SK-N-SH (cell line): Measurements from ENCODE around the gene EGFLAM.

Experiments
- CTCF ChIP-seq: fragments of 200-600 bp; sonication (generic); IDR thresholded peaks from 2 replicates; pipeline ENCODE4 v1.6.1; 2017; ENCODE audit warnings: antibody characterized with exemption, mild to moderate bottlenecking, moderate library complexity
- EP300 ChIP-seq, 2 experiments: IDR thresholded peaks; 2 replicates each; pipeline versions ENCODE4 v1.4.0 to v1.6.1; 2012; ENCODE audit warnings: borderline replicate concordance in 1 of 2, low read depth in 1 of 2, low read length in 1 of 2
- FOXJ3 ChIP-seq: sonication (generic); formaldehyde crosslinking; IDR thresholded peaks from 2 replicates; pipeline ENCODE4 v1.5.1; 2020; ENCODE audit warnings: mild to moderate bottlenecking, missing genetic modification reagents
- MAX ChIP-seq: IDR thresholded peaks from 2 replicates; pipeline ENCODE4 v1.4.0; 2012; ENCODE audit warnings: low read depth
- POLR2AphosphoS5 ChIP-seq: IDR thresholded peaks from 2 replicates; pipeline ENCODE4 v1.6.1; 2012; ENCODE audit warnings: low read depth, low read length
- SMC3 ChIP-seq: IDR thresholded peaks from 2 replicates; pipeline ENCODE4 v1.6.1; 2012; ENCODE audit warnings: low read depth, low read length, improper control_type of control experiment
- TF ChIP-seq, protein P1 (sequence below): IDR thresholded peaks from 2 replicates; pipeline ENCODE4 v1.6.1; 2012; ENCODE audit warnings: mild to moderate bottlenecking, low read depth, low read length, moderate library complexity

DNA sequence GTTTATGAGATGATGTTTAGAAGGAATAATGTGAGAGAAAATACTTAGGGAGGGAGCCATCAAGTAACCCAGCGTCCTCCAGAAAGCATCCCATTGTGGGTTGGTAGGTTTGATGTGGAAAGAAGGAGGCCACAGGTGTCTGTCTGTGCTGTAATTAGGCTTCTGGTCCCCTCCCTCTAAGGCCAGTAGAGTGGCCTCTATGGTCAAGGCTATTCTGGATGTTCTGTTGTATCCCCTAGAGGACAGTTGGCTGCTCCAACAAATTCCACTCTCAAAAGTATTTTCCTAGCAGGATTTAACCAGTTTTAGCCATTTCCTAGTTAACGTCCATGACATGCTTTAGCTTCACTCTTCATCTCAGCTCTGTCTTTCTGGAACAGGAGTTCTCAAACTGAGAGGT, 106.5 kb downstream of the EGFLAM start:
- TF ChIP-seq MAX, result no peak
- TF ChIP-seq EP300 (IDR thresholded peaks at IDR 0.05; ENCODE audit: borderline replicate concordance in 1 of 2, low read depth in 1 of 2, low read length in 1 of 2), result no peak
- TF ChIP-seq POLR2AphosphoS5, result no peak
- TF ChIP-seq FOXJ3 (CRISPR knock-in tag), result no peak
- TF ChIP-seq CTCF, result no peak
- TF ChIP-seq, protein P1, sequence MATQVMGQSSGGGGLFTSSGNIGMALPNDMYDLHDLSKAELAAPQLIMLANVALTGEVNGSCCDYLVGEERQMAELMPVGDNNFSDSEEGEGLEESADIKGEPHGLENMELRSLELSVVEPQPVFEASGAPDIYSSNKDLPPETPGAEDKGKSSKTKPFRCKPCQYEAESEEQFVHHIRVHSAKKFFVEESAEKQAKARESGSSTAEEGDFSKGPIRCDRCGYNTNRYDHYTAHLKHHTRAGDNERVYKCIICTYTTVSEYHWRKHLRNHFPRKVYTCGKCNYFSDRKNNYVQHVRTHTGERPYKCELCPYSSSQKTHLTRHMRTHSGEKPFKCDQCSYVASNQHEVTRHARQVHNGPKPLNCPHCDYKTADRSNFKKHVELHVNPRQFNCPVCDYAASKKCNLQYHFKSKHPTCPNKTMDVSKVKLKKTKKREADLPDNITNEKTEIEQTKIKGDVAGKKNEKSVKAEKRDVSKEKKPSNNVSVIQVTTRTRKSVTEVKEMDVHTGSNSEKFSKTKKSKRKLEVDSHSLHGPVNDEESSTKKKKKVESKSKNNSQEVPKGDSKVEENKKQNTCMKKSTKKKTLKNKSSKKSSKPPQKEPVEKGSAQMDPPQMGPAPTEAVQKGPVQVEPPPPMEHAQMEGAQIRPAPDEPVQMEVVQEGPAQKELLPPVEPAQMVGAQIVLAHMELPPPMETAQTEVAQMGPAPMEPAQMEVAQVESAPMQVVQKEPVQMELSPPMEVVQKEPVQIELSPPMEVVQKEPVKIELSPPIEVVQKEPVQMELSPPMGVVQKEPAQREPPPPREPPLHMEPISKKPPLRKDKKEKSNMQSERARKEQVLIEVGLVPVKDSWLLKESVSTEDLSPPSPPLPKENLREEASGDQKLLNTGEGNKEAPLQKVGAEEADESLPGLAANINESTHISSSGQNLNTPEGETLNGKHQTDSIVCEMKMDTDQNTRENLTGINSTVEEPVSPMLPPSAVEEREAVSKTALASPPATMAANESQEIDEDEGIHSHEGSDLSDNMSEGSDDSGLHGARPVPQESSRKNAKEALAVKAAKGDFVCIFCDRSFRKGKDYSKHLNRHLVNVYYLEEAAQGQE, result no peak
- TF ChIP-seq SMC3, result no peak
